HepG2 (cell line): ENCODE results near the gene RPUSD3. TPM values are rescaled to one million over a fixed set of nuclear protein-coding genes. Genes with fewer than 3 reads are reported as not detected.

Experiments
- CHCHD3 ChIP-seq: sonication (generic); formaldehyde crosslinking; IDR thresholded peaks from 2 replicates; pipeline ENCODE4 v1.8.0; 2022; ENCODE audit warnings: mild to moderate bottlenecking, missing genetic modification reagents, moderate library complexity
- FOXM1 ChIP-seq: sonication (generic); formaldehyde crosslinking; IDR thresholded peaks from 2 replicates; pipeline ENCODE4 v1.5.0; 2020; ENCODE audit warnings: missing genetic modification reagents
- GABPA ChIP-seq, 2 experiments: IDR thresholded peaks; 2 replicates each; pipeline ENCODE4 v1.6.1; 2011 to 2016; ENCODE audit warnings: low read depth in 2 of 2, low read length in 1 of 2, missing biosample characterization in 1 of 2, missing genetic modification characterization in 1 of 2
- GFI1 ChIP-seq: sonication (generic); formaldehyde crosslinking; IDR thresholded peaks from 2 replicates; pipeline ENCODE4 v1.5.0; 2020; ENCODE audit warnings: missing genetic modification reagents, mild to moderate bottlenecking, borderline replicate concordance
- KAT7 ChIP-seq: IDR thresholded peaks from 2 replicates; pipeline ENCODE4 v1.6.1; 2018; ENCODE audit warnings: borderline replicate concordance, missing compliant biosample characterization
- ONECUT2 ChIP-seq: sonication (generic); formaldehyde crosslinking; IDR thresholded peaks from 2 replicates; pipeline ENCODE4 v1.4.0; 2020; ENCODE audit warnings: missing genetic modification reagents
- PAWR ChIP-seq: sonication (generic); formaldehyde crosslinking; IDR thresholded peaks from 2 replicates; pipeline ENCODE4 v1.4.0; 2020; ENCODE audit warnings: missing genetic modification reagents, mild to moderate bottlenecking, borderline replicate concordance
- RNF2 ChIP-seq: fragments of 450-650 bp; conservative IDR thresholded peaks from 2 replicates; pipeline ENCODE4 v1.6.1; 2016; ENCODE audit warnings: low read depth
- SALL1 ChIP-seq: sonication (generic); formaldehyde crosslinking; IDR thresholded peaks from 2 replicates; pipeline ENCODE4 v1.8.0; 2022; ENCODE audit warnings: mild to moderate bottlenecking, missing genetic modification reagents
- SNAI1 ChIP-seq: sonication (generic); formaldehyde crosslinking; IDR thresholded peaks from 2 replicates; pipeline ENCODE4 v1.5.0; 2020; ENCODE audit warnings: mild to moderate bottlenecking, missing genetic modification reagents, borderline replicate concordance
- TGIF2 ChIP-seq: IDR thresholded peaks from 2 replicates; pipeline ENCODE4 v1.6.1; 2016; ENCODE audit warnings: control low read depth, missing compliant biosample characterization
- ZBTB21 ChIP-seq: sonication (generic); formaldehyde crosslinking; IDR thresholded peaks from 2 replicates; pipeline ENCODE4 v1.4.0; 2020; ENCODE audit warnings: missing genetic modification reagents
- ZNF619 ChIP-seq: sonication (generic); formaldehyde crosslinking; IDR thresholded peaks from 2 replicates; pipeline ENCODE4 v1.4.0; 2020; ENCODE audit warnings: mild to moderate bottlenecking, missing genetic modification reagents
- ZNF775 ChIP-seq: sonication (generic); formaldehyde crosslinking; IDR thresholded peaks from 2 replicates; pipeline ENCODE4 v1.4.0; 2020; ENCODE audit warnings: missing genetic modification reagents, mild to moderate bottlenecking, moderate library complexity, borderline replicate concordance
- polyA plus RNA-seq, 8 experiments: library from polyadenylated mRNA; depleted of rRNA in 3 of 8; stranded (reverse) in 7 of 8; unstranded in 1 of 8; fragments of >200 nt; fragmentation: Illumina TruSeq in 4 of 8; extraction: Trizol in 4 of 8; gene quantifications; 2 replicates each; pipeline versions ENCODE4 v1.2.1 to v1.2.3, GENCODE V29; 2011 to 2016; ENCODE audit warnings: low read depth in 4 of 8, missing spikeins in 1 of 8, mixed read lengths in 1 of 8; ENCODE audit not compliant: insufficient read depth in 1 of 8
- total RNA-seq, 5 experiments: library from RNA; depleted of rRNA; stranded (reverse); fragments of >200 nt; fragmentation: Illumina TruSeq; extraction: Trizol; gene quantifications; 2 replicates each; pipeline ENCODE4 v1.2.3, GENCODE V29; 2016; ENCODE audit warnings: low read depth in 1 of 5
- TF ChIP-seq, protein P1 (sequence below): sonication (generic); formaldehyde crosslinking; conservative IDR thresholded peaks from 2 replicates; pipeline ENCODE4 v1.5.0; 2020; ENCODE audit warnings: missing genetic modification reagents
- TF ChIP-seq, protein P2 (sequence below): sonication (generic); formaldehyde crosslinking; IDR thresholded peaks from 2 replicates; pipeline ENCODE4 v1.8.1; 2023; ENCODE audit warnings: mild to moderate bottlenecking, missing genetic modification reagents
- TF ChIP-seq, protein P3 (sequence below): sonication (generic); formaldehyde crosslinking; IDR thresholded peaks from 2 replicates; pipeline ENCODE4 v1.5.0; 2020; ENCODE audit warnings: mild to moderate bottlenecking, missing genetic modification reagents
- TF ChIP-seq, protein P4 (sequence below): sonication (generic); formaldehyde crosslinking; IDR thresholded peaks from 2 replicates; pipeline ENCODE4 v1.8.0; 2022; ENCODE audit warnings: missing genetic modification reagents, mild to moderate bottlenecking, moderate library complexity, borderline replicate concordance
- TF ChIP-seq, protein P5 (sequence below): sonication (generic); formaldehyde crosslinking; IDR thresholded peaks from 2 replicates; pipeline ENCODE4 v1.5.0; 2020; ENCODE audit warnings: mild to moderate bottlenecking, missing genetic modification reagents, moderate library complexity

The RPUSD3 gene
- total and polyA plus RNA-seq, 2 of the 13 experiments (the other 11 are each of a cell fraction or from before 2014, with no cell fraction given), result 32.1 to 48.7 TPM

DNA sequence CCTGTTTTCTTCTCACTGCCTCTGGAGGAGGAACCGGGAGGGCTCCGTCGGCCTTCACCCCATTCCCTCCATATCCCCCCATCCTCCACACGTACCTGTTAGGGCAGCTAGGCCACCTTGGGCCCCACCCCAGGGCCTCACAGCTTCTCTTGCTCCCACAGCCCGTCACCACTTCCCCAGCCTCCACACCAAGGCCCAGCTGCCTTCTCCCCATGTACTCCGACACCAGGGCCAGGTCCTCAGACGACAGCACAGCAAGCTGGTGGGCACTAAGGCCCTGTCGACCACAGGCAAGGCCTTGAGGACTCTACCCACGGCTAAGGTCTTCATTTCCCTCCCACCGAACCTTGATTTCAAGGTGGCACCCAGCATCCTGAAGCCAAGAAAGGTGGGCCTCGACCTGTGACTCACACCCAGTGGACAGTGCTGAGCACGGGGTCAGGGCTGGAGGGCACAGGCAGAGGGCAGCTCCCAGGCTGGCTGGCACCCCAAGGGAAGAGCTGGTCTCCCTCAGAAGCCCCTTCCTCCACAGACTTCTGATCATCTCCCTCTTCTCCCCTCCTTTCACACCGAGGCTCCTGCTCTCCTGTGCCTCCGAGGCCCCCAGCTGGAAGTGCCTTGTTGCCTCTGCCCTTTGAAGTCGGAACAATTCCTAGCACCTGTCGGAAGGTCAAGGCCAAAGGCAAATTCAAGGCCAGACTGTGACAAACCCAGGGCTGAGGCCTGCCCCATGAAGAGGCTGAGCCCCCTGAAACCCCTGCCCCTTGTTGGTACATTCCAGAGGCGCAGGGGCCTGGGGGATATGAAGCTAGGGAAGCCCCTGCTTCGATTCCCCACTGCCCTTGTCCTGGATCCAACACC lies 9.1 kb downstream of the RPUSD3 start (continued):
- TF ChIP-seq RNF2, result no peak
- peak; percentile 57 for TF ChIP-seq SALL1 (CRISPR knock-in tag)
- TF ChIP-seq ZBTB21 (CRISPR knock-in tag), result no peak
- no peak for TF ChIP-seq KAT7
- TF ChIP-seq FOXM1 (CRISPR knock-in tag), result no peak
- TF ChIP-seq, protein P1, sequence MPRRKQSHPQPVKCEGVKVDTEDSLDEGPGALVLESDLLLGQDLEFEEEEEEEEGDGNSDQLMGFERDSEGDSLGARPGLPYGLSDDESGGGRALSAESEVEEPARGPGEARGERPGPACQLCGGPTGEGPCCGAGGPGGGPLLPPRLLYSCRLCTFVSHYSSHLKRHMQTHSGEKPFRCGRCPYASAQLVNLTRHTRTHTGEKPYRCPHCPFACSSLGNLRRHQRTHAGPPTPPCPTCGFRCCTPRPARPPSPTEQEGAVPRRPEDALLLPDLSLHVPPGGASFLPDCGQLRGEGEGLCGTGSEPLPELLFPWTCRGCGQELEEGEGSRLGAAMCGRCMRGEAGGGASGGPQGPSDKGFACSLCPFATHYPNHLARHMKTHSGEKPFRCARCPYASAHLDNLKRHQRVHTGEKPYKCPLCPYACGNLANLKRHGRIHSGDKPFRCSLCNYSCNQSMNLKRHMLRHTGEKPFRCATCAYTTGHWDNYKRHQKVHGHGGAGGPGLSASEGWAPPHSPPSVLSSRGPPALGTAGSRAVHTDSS (CRISPR knock-in tag), result no peak
- TF ChIP-seq, protein P2, sequence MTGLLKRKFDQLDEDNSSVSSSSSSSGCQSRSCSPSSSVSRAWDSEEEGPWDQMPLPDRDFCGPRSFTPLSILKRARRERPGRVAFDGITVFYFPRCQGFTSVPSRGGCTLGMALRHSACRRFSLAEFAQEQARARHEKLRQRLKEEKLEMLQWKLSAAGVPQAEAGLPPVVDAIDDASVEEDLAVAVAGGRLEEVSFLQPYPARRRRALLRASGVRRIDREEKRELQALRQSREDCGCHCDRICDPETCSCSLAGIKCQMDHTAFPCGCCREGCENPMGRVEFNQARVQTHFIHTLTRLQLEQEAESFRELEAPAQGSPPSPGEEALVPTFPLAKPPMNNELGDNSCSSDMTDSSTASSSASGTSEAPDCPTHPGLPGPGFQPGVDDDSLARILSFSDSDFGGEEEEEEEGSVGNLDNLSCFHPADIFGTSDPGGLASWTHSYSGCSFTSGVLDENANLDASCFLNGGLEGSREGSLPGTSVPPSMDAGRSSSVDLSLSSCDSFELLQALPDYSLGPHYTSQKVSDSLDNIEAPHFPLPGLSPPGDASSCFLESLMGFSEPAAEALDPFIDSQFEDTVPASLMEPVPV, result no peak
- TF ChIP-seq, protein P3, sequence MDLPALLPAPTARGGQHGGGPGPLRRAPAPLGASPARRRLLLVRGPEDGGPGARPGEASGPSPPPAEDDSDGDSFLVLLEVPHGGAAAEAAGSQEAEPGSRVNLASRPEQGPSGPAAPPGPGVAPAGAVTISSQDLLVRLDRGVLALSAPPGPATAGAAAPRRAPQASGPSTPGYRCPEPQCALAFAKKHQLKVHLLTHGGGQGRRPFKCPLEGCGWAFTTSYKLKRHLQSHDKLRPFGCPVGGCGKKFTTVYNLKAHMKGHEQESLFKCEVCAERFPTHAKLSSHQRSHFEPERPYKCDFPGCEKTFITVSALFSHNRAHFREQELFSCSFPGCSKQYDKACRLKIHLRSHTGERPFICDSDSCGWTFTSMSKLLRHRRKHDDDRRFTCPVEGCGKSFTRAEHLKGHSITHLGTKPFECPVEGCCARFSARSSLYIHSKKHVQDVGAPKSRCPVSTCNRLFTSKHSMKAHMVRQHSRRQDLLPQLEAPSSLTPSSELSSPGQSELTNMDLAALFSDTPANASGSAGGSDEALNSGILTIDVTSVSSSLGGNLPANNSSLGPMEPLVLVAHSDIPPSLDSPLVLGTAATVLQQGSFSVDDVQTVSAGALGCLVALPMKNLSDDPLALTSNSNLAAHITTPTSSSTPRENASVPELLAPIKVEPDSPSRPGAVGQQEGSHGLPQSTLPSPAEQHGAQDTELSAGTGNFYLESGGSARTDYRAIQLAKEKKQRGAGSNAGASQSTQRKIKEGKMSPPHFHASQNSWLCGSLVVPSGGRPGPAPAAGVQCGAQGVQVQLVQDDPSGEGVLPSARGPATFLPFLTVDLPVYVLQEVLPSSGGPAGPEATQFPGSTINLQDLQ (CRISPR knock-in tag), result no peak
- no peak for TF ChIP-seq GABPA (IDR thresholded peaks at IDR 0.05; ENCODE audit: low read depth, low read length)
- no peak for TF ChIP-seq GABPA (CRISPR knock-in tag; IDR thresholded peaks at IDR 0.05; ENCODE audit: low read depth)
- TF ChIP-seq, protein P4, sequence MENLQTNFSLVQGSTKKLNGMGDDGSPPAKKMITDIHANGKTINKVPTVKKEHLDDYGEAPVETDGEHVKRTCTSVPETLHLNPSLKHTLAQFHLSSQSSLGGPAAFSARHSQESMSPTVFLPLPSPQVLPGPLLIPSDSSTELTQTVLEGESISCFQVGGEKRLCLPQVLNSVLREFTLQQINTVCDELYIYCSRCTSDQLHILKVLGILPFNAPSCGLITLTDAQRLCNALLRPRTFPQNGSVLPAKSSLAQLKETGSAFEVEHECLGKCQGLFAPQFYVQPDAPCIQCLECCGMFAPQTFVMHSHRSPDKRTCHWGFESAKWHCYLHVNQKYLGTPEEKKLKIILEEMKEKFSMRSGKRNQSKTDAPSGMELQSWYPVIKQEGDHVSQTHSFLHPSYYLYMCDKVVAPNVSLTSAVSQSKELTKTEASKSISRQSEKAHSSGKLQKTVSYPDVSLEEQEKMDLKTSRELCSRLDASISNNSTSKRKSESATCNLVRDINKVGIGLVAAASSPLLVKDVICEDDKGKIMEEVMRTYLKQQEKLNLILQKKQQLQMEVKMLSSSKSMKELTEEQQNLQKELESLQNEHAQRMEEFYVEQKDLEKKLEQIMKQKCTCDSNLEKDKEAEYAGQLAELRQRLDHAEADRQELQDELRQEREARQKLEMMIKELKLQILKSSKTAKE (CRISPR knock-in tag), result peak; percentile 60; the same call in 1 of the 2 replicates
- no peak for TF ChIP-seq ZNF775 (CRISPR knock-in tag)
- no peak for TF ChIP-seq PAWR
- TF ChIP-seq ZNF619 (CRISPR knock-in tag), result no peak
- no peak for TF ChIP-seq ONECUT2 (CRISPR knock-in tag)
- TF ChIP-seq, protein P5, sequence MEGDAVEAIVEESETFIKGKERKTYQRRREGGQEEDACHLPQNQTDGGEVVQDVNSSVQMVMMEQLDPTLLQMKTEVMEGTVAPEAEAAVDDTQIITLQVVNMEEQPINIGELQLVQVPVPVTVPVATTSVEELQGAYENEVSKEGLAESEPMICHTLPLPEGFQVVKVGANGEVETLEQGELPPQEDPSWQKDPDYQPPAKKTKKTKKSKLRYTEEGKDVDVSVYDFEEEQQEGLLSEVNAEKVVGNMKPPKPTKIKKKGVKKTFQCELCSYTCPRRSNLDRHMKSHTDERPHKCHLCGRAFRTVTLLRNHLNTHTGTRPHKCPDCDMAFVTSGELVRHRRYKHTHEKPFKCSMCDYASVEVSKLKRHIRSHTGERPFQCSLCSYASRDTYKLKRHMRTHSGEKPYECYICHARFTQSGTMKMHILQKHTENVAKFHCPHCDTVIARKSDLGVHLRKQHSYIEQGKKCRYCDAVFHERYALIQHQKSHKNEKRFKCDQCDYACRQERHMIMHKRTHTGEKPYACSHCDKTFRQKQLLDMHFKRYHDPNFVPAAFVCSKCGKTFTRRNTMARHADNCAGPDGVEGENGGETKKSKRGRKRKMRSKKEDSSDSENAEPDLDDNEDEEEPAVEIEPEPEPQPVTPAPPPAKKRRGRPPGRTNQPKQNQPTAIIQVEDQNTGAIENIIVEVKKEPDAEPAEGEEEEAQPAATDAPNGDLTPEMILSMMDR (CRISPR knock-in tag), result peak; percentile 36
- TF ChIP-seq GFI1, result no peak
- TF ChIP-seq CHCHD3 (CRISPR knock-in tag), result 0 out of 2 replicates have a peak, but pooled peaks have one; percentile 30
- TF ChIP-seq SNAI1 (CRISPR knock-in tag), result no peak
- TF ChIP-seq TGIF2 (CRISPR knock-in tag), result no peak
